DOHH2 (cell line): Measurements from ENCODE around the gene CTRB2.
A peak's percentile ranks its signal among the peaks of the same experiment; 100 is the strongest.

Experiments
- H3F3A ChIP-seq: fragments of 200-600 bp; sonication (generic), shearing (Covaris generic); 2 replicates; pipeline ENCODE4 v1.6.0; 2016; ENCODE audit warnings: antibody characterized with exemption, mild to moderate bottlenecking; ENCODE audit not compliant: control insufficient read depth, insufficient read depth
- H3K27ac ChIP-seq: fragments of 200-600 bp; sonication (generic); 2 replicates; pipeline ENCODE4 v1.5.1; 2014; ENCODE audit warnings: low read depth, mild to moderate bottlenecking, low read length, moderate library complexity
- H3K27me3 ChIP-seq: fragments of 200-600 bp; sonication (generic); 2 replicates; pipeline ENCODE4 v1.6.1; 2014; ENCODE audit warnings: mild to moderate bottlenecking, low read length, mixed read lengths; ENCODE audit not compliant: control insufficient read depth
- H3K36me3 ChIP-seq: fragments of 200-600 bp; sonication (generic); 2 replicates; pipeline ENCODE4 v1.6.1; 2014; ENCODE audit warnings: mild to moderate bottlenecking, low read length, moderate library complexity, mixed read lengths; ENCODE audit not compliant: control insufficient read depth
- H3K4me1 ChIP-seq: fragments of 200-600 bp; sonication (generic); 2 replicates; pipeline ENCODE4 v1.6.1; 2014; ENCODE audit warnings: mild to moderate bottlenecking, low read length, mixed read lengths; ENCODE audit not compliant: control insufficient read depth
- H3K4me2 ChIP-seq: fragments of 200-600 bp; sonication (generic); 2 replicates; pipeline ENCODE4 v1.6.0; 2014; ENCODE audit warnings: mild to moderate bottlenecking, low read length, moderate library complexity
- H3K4me3 ChIP-seq: fragments of 200-600 bp; sonication (generic); 2 replicates; pipeline ENCODE4 v1.5.1; 2014; ENCODE audit warnings: mild to moderate bottlenecking, low read length, mixed read lengths
- H3K79me2 ChIP-seq: fragments of 200-600 bp; sonication (generic); 2 replicates; pipeline ENCODE4 v1.6.1; 2014; ENCODE audit warnings: mild to moderate bottlenecking, low read length, mixed read lengths; ENCODE audit not compliant: control insufficient read depth
- H3K9me2 ChIP-seq: fragments of 200-600 bp; sonication (generic); replicated peaks from 2 replicates; pipeline ENCODE4 v1.6.1; 2014; ENCODE audit warnings: mild to moderate bottlenecking, low read length, mixed read lengths; ENCODE audit not compliant: control insufficient read depth
- H3K9me3 ChIP-seq: fragments of 200-600 bp; sonication (generic); 2 replicates; pipeline ENCODE4 v1.6.1; 2014; ENCODE audit warnings: antibody characterized with exemption, low read length, mixed read lengths; ENCODE audit not compliant: control insufficient read depth, insufficient read depth
- H4K20me1 ChIP-seq: fragments of 200-600 bp; sonication (generic); 2 replicates; pipeline ENCODE4 v1.6.0; 2014; ENCODE audit warnings: low read depth, mild to moderate bottlenecking, antibody characterized with exemption, low read length, moderate library complexity; ENCODE audit not compliant: control insufficient read depth, insufficient read depth
- EZH2phosphoT487 ChIP-seq: fragments of 200-600 bp; sonication (generic); IDR thresholded peaks from 2 replicates; pipeline ENCODE4 v1.6.1; 2017; ENCODE audit warnings: borderline replicate concordance, mild to moderate bottlenecking, antibody characterized with exemption, low read length, moderate library complexity, mixed read lengths
- TF ChIP-seq, protein P1 (sequence below): fragments of 200-600 bp; sonication (generic); IDR thresholded peaks from one replicate; pipeline ENCODE4 v1.5.1; 2014; ENCODE audit warnings: antibody characterized with exemption, mild to moderate bottlenecking, low read depth, low read length; ENCODE audit not compliant: poor library complexity, severe bottlenecking

CTRB2 gene

DNA sequence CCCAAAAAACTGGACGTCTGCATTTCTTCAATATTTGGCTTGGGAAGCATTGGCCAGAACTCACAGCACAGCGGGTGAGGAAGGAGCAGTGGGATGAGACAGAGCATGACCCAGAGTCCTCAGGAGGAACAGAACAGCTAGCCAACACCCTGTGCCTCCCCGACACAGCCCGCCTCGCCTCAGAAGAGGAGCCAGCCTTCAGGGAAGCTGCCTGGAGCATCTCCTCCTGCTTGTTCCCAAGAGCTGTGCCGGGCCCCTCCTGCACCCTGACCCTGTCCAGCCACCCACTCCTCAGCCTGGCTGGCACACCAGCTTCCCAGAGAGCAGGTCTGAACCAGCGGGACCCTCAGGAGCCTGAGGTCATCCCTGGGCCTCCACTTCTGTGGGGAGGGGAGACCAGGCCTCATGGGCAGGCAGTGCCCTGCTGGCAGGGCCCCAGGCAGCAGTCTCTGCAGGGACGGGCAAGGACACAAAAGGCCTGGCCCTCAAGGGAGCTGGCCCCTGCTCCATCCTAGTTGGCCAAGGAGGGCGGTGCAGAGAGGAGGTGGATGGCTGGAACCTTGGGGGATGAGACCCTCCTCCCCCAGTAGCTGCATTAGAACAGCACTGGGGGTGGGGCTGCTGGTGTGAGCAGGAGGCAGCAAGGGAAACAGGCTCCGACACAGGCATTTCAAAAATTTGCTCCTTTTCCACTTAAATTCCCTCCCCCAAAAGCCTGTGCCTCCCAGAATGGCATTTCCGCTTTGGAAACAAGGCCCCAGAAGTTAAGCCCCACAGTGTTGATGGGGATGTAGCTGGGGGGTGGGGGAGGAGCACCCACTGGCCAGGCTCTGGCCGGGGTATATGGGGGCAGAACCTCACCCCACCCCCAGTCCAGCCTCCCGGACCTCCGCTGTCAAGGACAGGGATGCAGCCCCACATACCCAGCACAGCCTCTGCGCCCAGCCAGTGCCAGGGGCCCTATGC lies 46.3 kb upstream of the CTRB2 start:
- Histone ChIP-seq H3K36me3 (no peaks in the 10 kb centered on the region), H3K4me1 (0 out of 2 replicates have a peak, but pooled peaks cover 6% of the 10 kb centered on the region), H4K20me1 (peaks cover 9% of the 10 kb centered on the region; the same call in 1 of the 2 replicates), H3K4me3 (no peak overlapping the region), H3K79me2 (no peaks in the 10 kb centered on the region), H3K4me2 (no peak overlapping the region), H3K9me2 (no peaks in the 10 kb centered on the region), H3K27me3 (peaks cover 13% of the 10 kb centered on the region), H3K27ac (no peak overlapping the region), H3K9me3 (no peaks in the 10 kb centered on the region), H3F3A (no peaks in the 10 kb centered on the region)
- TF ChIP-seq, protein P1, sequence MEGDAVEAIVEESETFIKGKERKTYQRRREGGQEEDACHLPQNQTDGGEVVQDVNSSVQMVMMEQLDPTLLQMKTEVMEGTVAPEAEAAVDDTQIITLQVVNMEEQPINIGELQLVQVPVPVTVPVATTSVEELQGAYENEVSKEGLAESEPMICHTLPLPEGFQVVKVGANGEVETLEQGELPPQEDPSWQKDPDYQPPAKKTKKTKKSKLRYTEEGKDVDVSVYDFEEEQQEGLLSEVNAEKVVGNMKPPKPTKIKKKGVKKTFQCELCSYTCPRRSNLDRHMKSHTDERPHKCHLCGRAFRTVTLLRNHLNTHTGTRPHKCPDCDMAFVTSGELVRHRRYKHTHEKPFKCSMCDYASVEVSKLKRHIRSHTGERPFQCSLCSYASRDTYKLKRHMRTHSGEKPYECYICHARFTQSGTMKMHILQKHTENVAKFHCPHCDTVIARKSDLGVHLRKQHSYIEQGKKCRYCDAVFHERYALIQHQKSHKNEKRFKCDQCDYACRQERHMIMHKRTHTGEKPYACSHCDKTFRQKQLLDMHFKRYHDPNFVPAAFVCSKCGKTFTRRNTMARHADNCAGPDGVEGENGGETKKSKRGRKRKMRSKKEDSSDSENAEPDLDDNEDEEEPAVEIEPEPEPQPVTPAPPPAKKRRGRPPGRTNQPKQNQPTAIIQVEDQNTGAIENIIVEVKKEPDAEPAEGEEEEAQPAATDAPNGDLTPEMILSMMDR, result no peak
- TF ChIP-seq EZH2phosphoT487, result no peak

DNA sequence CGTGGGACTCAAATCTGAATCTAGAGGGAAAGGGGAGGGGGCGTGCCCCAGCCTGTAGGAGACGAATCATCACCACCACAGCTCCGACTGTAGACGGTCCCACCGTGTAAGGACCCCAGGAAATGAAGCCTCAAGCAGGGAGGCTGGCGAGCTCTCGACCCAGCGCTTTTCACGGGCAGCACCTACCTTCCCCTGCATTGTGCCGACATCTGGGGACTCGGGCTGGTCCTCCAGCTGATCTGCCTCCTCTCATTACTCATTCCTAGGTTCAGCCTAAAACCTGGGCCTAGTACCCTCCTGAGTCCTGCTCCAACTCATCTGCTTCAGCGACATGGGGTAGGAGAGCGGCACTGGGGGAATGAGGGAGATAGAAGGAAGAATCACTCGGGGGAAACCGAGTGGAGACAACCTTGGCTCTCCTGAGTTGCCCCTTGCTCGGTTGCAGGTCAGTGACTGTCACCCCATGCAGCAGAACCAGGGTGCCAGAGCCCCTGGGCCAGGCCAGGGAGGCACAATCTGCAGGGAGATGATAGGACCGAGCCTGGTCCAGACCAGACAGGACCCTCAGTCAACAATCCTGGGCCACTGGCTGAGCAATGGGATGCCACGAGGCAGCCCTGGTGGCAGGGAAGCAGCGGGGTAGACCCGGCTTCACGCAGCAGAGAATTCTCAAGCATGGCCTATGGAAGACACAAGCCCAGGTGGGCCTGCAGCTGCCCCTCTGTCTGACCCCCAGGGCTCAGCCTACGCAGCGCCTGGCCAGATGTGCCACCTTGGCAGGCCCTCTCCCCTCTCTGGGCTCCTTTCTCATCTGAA lies 45.3 kb upstream of the CTRB2 start:
- no peaks in the 10 kb centered on the region for H3F3A ChIP-seq
- peak overlapping the region; percentile 39 for H3K4me2 ChIP-seq
- no peak overlapping the region for H3K4me3 ChIP-seq
- H3K4me1 ChIP-seq, result 0 out of 2 replicates have a peak, but pooled peaks cover 6% of the 10 kb centered on the region
- peaks cover 13% of the 10 kb centered on the region for H3K27me3 ChIP-seq
- H3K9me2 ChIP-seq, result no peaks in the 10 kb centered on the region
- H3K79me2 ChIP-seq, result no peaks in the 10 kb centered on the region
- H3K27ac ChIP-seq, result no peak overlapping the region
- H3K36me3 ChIP-seq, result no peaks in the 10 kb centered on the region
- no peak for TF ChIP-seq EZH2phosphoT487
- TF ChIP-seq, protein P1, result no peak
- H4K20me1 ChIP-seq, result peaks cover 9% of the 10 kb centered on the region; the same call in 1 of the 2 replicates
- H3K9me3 ChIP-seq, result no peaks in the 10 kb centered on the region

DNA sequence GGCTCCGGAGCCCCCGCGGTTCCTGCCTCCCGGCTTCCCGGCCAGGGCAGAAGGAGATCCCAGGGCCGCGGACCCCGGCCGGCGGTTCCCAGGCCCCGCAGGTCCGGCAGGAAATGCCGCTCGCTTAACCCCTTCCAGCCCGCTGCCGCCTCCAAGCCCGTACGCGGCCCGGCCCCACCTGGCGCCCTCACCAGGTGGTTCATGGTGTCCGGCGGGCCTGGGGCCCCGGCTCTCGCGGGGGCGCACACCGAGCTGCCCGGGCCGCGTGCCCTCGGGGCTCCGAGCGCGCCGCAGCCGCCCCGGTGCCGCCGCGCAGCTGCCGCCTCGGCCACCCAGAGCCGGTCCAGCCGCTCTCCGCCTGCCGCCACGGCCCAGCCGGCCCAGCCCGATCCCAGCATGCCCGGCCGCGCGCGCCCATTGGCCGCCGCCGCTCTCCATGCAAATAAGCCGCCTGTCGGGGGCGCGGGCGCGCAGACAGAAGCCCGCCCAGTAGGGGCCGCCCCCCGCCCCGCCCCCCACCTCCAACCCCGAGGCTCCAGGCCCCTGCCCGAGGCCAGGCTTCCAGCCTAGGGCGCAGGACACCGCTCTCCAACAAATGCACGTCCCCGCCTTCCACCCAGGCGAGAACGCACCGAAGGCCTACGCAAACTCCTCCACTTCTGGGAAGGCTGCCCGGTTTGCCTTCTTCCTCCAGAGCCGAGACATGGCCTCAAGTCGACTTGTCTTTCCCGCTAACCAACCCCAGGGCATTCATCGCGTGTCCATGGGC lies 44.5 kb upstream of the CTRB2 start, which contains the start of gene BCAR1:
TSS of gene BCAR1 (minus strand) at position 345 of the 769 bp plus-strand sequence. CDS start at position 203, 142 bp downstream.
- no peaks in the 10 kb centered on the region for H3F3A ChIP-seq
- H3K4me2 ChIP-seq, result peak within 1 kb of the TSS; percentile 64
- no peaks in the 10 kb centered on the region for H3K9me3 ChIP-seq
- 0 out of 2 replicates have a peak, but pooled peaks cover 6% of the 10 kb centered on the region for H3K4me1 ChIP-seq
- H3K36me3 ChIP-seq, result no peaks in the 10 kb centered on the region
- H3K9me2 ChIP-seq, result no peaks in the 10 kb centered on the region
- no peak for TF ChIP-seq EZH2phosphoT487
- TF ChIP-seq, protein P1, result no peak
- H3K27me3 ChIP-seq, result peaks cover 13% of the 10 kb centered on the region
- peak within 1 kb of the TSS; percentile 71 for H3K4me3 ChIP-seq
- H4K20me1 ChIP-seq, result peaks cover 9% of the 10 kb centered on the region; the same call in 1 of the 2 replicates
- H3K27ac ChIP-seq, result no peak within 1 kb of the TSS
- no peaks in the 10 kb centered on the region for H3K79me2 ChIP-seq
